Stimulated activated CD4-positive, alpha-beta T cell treated with anti-CD3 and anti-CD28 coated beads, Interleukin-4, amount 100 ng/mL, for 24 hours (primary cell): ENCODE measurements around the gene KCNMA1.

Experiments
- DNase-seq: peaks from one replicate; pipeline ENCODE4 v3.0.0-alpha.2; 2020

Gene KCNMA1

GRCh38 chr10:77474939-77475338 lies 162.7 kb downstream of the KCNMA1 start:
- no peak for DNase-seq

GRCh38 chr10:77474386-77474785 lies 163.2 kb downstream of the KCNMA1 start:
- no peak for DNase-seq

GRCh38 chr10:77472146-77472545 lies 165.5 kb downstream of the KCNMA1 start:
- DNase-seq, result no peak

- DNase-seq, result no peak
These were observed 166.5 kb downstream of the KCNMA1 start for GRCh38 chr10:77471069-77471536.

GRCh38 chr10:77467422-77467963 lies 170.1 kb downstream of the KCNMA1 start:
- no peak for DNase-seq

GRCh38 chr10:77463967-77464745 lies 173.5 kb downstream of the KCNMA1 start:
- DNase-seq, result no peak

- no peak for DNase-seq
These were observed 174.1 kb downstream of the KCNMA1 start for GRCh38 chr10:77463499-77463898.

- no peak for DNase-seq
These were observed 175.8 kb downstream of the KCNMA1 start for GRCh38 chr10:77461636-77462296.

- DNase-seq, result no peak
These were observed 177.7 kb downstream of the KCNMA1 start for GRCh38 chr10:77459905-77460304.

- DNase-seq, result no peak
These were observed 178.5 kb downstream of the KCNMA1 start for GRCh38 chr10:77458986-77459590.

- no peak for DNase-seq
These were observed 179.9 kb downstream of the KCNMA1 start for GRCh38 chr10:77457721-77458120.

- DNase-seq, result no peak
These were observed 180.3 kb downstream of the KCNMA1 start for GRCh38 chr10:77457266-77457665.

GRCh38 chr10:77456414-77456813 lies 181.2 kb downstream of the KCNMA1 start:
- no peak for DNase-seq

GRCh38 chr10:77455561-77455960 lies 182.0 kb downstream of the KCNMA1 start:
- no peak for DNase-seq

- no peak for DNase-seq
These were observed 184.6 kb downstream of the KCNMA1 start for GRCh38 chr10:77452952-77453564.

- DNase-seq, result no peak
These were observed 185.7 kb downstream of the KCNMA1 start for GRCh38 chr10:77451886-77452285.

- DNase-seq, result no peak
These were observed 189.4 kb downstream of the KCNMA1 start for GRCh38 chr10:77448226-77448625.

- DNase-seq, result no peak
These were observed 190.9 kb downstream of the KCNMA1 start for GRCh38 chr10:77446700-77447099.

GRCh38 chr10:77445547-77445946 lies 192.1 kb downstream of the KCNMA1 start:
- DNase-seq, result no peak

- DNase-seq, result no peak
These were observed 193.6 kb downstream of the KCNMA1 start for GRCh38 chr10:77444041-77444440.

- no peak for DNase-seq
These were observed 194.9 kb downstream of the KCNMA1 start for GRCh38 chr10:77442699-77443189.

GRCh38 chr10:77441353-77442166 lies 196.0 kb downstream of the KCNMA1 start:
- no peak for DNase-seq
